Glutamatergic neuron (in vitro differentiated cells): ENCODE measurements around the gene KLF17. TPM values are rescaled to one million over a fixed set of nuclear protein-coding genes. Genes with fewer than 3 reads are reported as not detected.
"Not testable (repeated sequence)": the region's sequence is repeated elsewhere in the genome, so short reads cannot be mapped to it uniquely, and the experiment has no call there.

ENCODE experiments used
- DNase-seq: peaks from one replicate; pipeline ENCODE4 v3.0.0; 2022
- H3K27ac Mint-ChIP-seq: one replicate; pipeline ENCODE4 v1.8.0; 2020; ENCODE audit warnings: mild to moderate bottlenecking, mixed read lengths, inconsistent platforms; ENCODE audit not compliant: unreplicated experiment
- H3K27me3 Mint-ChIP-seq: one replicate; pipeline ENCODE4 v1.8.0; 2020; ENCODE audit warnings: mild to moderate bottlenecking, moderate library complexity, mixed read lengths, inconsistent platforms; ENCODE audit not compliant: unreplicated experiment
- H3K36me3 Mint-ChIP-seq: one replicate; pipeline ENCODE4 v1.8.0; 2020; ENCODE audit warnings: mild to moderate bottlenecking, mixed read lengths, inconsistent platforms; ENCODE audit not compliant: unreplicated experiment
- H3K4me1 Mint-ChIP-seq: one replicate; pipeline ENCODE4 v1.8.0; 2020; ENCODE audit warnings: mild to moderate bottlenecking, low read depth, mixed read lengths, inconsistent platforms; ENCODE audit not compliant: unreplicated experiment
- H3K4me3 Mint-ChIP-seq: one replicate; pipeline ENCODE4 v1.8.0; 2020; ENCODE audit warnings: mild to moderate bottlenecking, mixed read lengths, inconsistent platforms; ENCODE audit not compliant: unreplicated experiment
- H3K9me3 Mint-ChIP-seq: one replicate; pipeline ENCODE4 v1.8.0; 2020; ENCODE audit warnings: mild to moderate bottlenecking, moderate library complexity, mixed read lengths, inconsistent platforms; ENCODE audit not compliant: unreplicated experiment
- total RNA-seq: library from RNA; stranded (reverse); fragmentation: NEBNext Ultra II Directional; extraction: Animal tissue kit (Norgen Biotek cat#: 25700); gene quantifications from one replicate; pipeline ENCODE4 v1.2.1, GENCODE V29; 2021; ENCODE audit not compliant: unreplicated experiment
- TF ChIP-seq, protein P1 (sequence below): fragments of 200-600 bp; sonication (generic); IDR thresholded peaks from one replicate; pipeline ENCODE4 v1.5.0; 2021; ENCODE audit not compliant: partially characterized antibody, unreplicated experiment

Gene KLF17
- total RNA-seq, 1 donor from 2014 or later, result 10.9 TPM

DNA sequence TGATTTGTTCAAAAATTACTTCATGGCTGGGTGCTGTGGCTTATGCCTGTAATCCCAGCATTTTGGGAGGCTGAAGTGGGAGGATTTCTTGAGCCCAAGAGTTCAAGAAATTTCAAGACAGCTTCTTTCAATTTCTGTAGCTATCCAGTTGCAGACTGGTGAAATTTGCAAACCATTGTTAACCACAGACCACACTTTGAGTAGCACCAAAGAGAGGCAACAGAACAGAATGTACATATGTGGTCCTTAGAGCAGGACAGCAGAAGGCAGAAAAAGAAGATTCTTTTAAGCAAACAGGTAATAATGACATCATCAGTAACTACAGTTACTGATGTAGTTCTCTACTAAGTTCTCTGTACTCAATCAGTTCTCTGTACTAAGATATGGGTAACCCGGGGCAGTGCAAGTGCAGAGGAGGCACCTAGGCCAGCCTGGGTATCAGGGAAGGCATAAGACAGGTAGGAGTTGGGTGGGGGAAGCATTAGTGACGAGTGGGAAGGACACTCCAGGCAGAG is 5.5 kb upstream of the KLF17 start:
- no peaks in the 10 kb centered on the region for H3K4me1 Mint-ChIP-seq
- no peaks in the 10 kb centered on the region for H3K9me3 Mint-ChIP-seq
- TF ChIP-seq, protein P1, sequence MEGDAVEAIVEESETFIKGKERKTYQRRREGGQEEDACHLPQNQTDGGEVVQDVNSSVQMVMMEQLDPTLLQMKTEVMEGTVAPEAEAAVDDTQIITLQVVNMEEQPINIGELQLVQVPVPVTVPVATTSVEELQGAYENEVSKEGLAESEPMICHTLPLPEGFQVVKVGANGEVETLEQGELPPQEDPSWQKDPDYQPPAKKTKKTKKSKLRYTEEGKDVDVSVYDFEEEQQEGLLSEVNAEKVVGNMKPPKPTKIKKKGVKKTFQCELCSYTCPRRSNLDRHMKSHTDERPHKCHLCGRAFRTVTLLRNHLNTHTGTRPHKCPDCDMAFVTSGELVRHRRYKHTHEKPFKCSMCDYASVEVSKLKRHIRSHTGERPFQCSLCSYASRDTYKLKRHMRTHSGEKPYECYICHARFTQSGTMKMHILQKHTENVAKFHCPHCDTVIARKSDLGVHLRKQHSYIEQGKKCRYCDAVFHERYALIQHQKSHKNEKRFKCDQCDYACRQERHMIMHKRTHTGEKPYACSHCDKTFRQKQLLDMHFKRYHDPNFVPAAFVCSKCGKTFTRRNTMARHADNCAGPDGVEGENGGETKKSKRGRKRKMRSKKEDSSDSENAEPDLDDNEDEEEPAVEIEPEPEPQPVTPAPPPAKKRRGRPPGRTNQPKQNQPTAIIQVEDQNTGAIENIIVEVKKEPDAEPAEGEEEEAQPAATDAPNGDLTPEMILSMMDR, result no peak
- peaks cover 1% of the 10 kb centered on the region for H3K27me3 Mint-ChIP-seq
- no peak for DNase-seq
- H3K27ac Mint-ChIP-seq, result no peak overlapping the region
- H3K4me3 Mint-ChIP-seq, result no peak overlapping the region
- H3K36me3 Mint-ChIP-seq, result no peaks in the 10 kb centered on the region

DNA sequence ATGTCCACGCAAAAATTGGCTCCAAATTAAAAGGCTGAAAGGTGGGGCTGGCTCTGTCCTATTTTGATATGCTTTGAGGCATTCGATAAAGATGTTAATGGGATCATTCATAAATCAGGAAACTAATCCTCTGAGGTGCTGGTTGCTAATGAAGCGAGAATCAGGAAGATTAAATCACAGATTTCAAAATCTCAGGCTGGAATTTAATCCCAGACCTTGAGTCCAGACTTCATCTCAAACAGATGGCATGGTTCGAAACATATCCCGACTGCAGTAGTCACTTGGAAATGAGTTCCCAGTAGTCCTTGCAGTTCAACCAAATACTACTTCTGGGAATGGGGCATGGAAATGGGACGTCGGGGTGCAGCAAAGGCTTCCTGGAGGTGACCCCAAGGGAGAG is 4.5 kb upstream of the KLF17 start:
- H3K4me3 Mint-ChIP-seq, result no peak overlapping the region
- TF ChIP-seq, protein P1, result no peak
- no peak overlapping the region for H3K27ac Mint-ChIP-seq
- no peaks in the 10 kb centered on the region for H3K36me3 Mint-ChIP-seq
- H3K4me1 Mint-ChIP-seq, result no peaks in the 10 kb centered on the region
- no peak for DNase-seq
- H3K9me3 Mint-ChIP-seq, result no peaks in the 10 kb centered on the region
- peaks cover 1% of the 10 kb centered on the region for H3K27me3 Mint-ChIP-seq

DNA sequence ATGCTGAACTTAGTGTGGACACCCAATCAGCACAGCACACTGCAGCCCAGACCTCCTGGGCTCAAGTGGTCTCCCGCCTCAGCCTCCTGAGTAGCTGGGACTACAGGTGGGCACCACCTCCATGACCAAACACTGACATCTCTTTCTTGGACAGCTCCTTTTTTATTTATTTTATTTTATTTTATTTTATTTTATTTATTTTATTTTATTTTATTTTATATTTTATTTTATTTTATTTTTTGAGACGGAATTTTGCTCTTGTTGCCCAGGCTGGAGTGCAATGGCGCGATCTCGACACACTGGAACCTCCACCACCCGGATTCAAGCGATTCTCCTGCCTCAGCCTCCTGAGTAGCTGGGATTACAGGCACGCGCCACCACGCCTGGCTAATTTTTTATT is 1.3 kb upstream of the KLF17 start:
- not testable (repeated sequence) for DNase-seq, H3K4me1 Mint-ChIP-seq, H3K4me3 Mint-ChIP-seq, H3K27ac Mint-ChIP-seq, H3K36me3 Mint-ChIP-seq, H3K27me3 Mint-ChIP-seq, H3K9me3 Mint-ChIP-seq

GRCh38 chr1:44119525-44119924 is 904 bp downstream of the KLF17 start:
- Mint-ChIP-seq H3K4me3 (no peak overlapping the region), H3K27ac (no peak overlapping the region), H3K27me3 (peaks cover 3% of the 10 kb centered on the region), H3K36me3 (no peaks in the 10 kb centered on the region), H3K9me3 (no peaks in the 10 kb centered on the region), H3K4me1 (no peaks in the 10 kb centered on the region)
- no peak for DNase-seq
- TF ChIP-seq, protein P1, result no peak

- TF ChIP-seq, protein P1, result no peak
- Mint-ChIP-seq H3K4me3 (no peak overlapping the region), H3K27ac (no peak overlapping the region)
Measured at GRCh38 chr1:44120398-44120949, 1.9 kb downstream of the KLF17 start.

More at GRCh38 chr1:44120398-44120949, 1.9 kb downstream of the KLF17 start:
- H3K9me3 Mint-ChIP-seq, result no peaks in the 10 kb centered on the region
- no peaks in the 10 kb centered on the region for H3K36me3 Mint-ChIP-seq
- H3K27me3 Mint-ChIP-seq, result peaks cover 3% of the 10 kb centered on the region
- H3K4me1 Mint-ChIP-seq, result no peaks in the 10 kb centered on the region
- no peak for DNase-seq
